ENCODE results near the gene DBN1.

Gene DBN1

DNA sequence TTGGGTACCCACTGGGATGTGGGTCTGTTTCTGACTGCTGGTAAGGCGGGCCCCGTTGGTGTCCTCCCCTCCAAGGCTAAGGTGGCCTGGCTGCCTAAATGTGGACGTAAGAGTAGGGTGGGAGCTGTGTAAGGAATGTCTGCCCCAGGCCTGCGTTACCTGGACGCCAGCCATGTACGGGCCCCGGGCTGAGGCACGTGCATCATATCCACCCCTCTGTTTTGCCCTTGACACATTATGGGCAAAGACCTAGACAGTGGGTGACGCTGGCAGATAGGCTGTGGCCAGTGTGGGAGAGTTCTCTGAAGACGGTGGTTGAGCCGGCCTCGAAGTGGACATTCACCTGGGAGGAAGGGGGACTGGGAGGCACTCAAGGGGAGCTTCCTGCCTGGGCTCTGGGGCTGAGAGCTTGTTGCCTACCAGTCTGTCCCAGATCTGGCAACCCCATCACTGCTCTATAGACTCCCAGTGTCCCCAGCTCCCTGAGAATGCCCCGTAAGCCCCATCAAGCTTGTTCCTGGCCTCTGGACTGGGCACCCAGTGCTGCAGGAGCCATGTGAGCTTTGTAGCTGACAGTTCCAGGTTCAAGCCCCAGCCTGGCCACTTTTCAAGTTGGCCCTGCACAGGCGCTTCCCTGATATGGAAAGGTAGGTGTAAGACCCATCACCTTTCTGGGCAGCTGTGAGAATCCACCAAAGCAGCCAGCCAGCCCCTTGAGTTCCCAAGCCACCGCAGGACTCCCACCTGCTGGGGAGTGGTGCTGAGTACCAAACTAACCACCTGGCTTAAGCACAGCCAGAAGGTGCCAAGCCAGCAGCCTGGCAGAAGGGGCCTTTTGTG is 30.1 kb downstream of the DBN1 start:
- DNase-seq: no peak

DNA sequence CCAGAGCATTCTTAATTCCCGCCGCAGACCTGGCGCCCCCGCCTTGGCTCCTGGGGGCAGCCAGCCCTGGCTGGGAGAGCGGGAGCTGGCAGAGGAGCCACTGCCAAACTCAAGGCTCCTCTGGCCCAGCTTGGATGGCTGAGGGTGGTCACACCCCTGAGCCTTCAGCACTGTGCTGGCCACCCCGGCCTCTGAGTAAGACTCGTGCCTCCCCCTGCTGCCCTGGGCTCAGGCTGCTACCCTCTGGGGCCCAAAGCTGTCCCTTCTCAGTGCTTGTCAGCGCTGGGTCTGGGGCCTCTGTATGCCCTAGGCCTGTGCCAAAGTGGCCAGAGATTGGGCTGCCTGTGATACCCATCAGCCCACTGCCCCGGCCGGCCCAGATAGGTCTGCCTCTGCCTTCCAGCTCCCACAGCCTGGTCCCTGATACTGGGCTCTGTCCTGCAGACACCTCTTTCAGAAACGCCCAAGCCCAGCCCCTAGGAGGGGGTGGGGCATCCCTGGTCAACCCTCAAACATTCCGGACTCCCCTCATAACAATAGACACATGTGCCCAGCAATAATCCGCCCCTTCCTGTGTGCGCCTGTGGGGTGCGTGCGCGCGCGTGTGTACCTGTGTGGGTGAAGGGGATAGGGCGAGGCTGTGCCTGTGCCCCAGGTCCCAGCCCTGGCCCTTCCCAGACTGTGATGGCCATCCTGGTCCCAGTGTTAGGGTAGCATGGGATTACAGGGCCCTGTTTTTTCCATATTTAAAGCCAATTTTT is 31.2 kb downstream of the DBN1 start:
- DNase-seq: no peak

DNA sequence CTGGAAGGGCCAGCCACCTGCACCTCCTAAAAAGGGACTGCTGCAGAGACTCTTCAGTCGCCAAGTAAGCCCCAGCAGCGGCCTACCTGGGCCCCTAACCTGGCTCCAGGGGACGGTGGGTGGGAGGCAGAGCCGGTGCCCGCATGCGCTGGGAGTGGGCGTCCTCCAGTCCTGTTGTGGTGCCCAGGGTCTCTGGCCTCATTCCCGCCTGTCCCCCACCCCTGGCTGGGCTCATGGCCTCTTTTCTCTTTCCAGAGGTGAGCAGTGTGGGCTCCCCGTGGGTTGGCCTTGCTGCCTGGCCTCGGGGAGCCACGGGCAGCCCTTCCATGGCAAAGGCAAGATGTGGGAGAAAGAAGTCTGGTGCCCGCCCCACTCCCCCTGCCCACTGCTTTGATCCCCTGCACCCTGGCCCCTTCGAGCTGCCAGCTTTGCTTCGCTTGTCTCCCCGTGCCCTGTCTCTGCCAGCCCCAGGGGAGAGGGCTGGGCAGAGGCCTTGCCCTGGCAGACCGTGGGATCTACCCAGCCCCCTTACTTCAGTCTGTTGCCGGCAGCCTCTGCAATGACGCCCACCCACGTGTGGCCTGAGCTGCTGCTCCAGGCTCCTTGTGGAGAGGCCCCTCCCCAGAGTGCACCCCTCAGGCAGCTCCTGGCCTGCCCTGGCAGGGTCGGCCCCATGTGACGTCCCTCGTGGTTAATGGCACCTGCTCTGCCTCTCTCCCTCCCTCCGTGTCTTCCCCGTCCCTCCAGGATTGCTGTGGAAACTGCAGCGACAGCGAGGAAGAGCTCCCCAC is 32.2 kb downstream of the DBN1 start:
- no peak for DNase-seq

GRCh38 chr5:177440211-177440989 is 33.0 kb downstream of the DBN1 start:
- DNase-seq: no peak

- DNase-seq: no peak
Measured at GRCh38 chr5:177439518-177440053, 33.8 kb downstream of the DBN1 start.

DNA sequence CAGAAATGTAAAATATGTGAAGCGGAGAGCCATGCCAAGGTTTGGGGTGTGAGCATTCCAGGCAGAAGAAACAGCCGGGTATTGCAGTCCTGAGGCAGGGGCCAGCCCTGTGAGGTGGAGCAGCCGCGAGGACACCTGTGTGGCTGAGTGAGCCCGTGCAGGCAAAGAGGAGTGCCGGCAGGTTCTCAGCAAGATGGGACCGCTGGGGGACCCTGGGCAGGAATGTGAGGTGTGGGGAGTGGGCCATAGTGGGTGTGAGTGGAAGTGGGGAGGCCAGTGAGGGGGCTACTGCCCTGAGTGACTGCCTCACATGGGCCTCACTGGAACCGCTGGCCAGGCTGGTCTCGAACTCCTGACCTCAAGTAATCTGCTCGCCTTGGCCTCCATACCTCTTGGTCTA is 35.0 kb downstream of the DBN1 start:
- no peak for DNase-seq

GRCh38 chr5:177437623-177438022 is 35.8 kb downstream of the DBN1 start:
- no peak for DNase-seq

- DNase-seq: no peak
Measured at GRCh38 chr5:177435847-177436536, 37.4 kb downstream of the DBN1 start.

DNA sequence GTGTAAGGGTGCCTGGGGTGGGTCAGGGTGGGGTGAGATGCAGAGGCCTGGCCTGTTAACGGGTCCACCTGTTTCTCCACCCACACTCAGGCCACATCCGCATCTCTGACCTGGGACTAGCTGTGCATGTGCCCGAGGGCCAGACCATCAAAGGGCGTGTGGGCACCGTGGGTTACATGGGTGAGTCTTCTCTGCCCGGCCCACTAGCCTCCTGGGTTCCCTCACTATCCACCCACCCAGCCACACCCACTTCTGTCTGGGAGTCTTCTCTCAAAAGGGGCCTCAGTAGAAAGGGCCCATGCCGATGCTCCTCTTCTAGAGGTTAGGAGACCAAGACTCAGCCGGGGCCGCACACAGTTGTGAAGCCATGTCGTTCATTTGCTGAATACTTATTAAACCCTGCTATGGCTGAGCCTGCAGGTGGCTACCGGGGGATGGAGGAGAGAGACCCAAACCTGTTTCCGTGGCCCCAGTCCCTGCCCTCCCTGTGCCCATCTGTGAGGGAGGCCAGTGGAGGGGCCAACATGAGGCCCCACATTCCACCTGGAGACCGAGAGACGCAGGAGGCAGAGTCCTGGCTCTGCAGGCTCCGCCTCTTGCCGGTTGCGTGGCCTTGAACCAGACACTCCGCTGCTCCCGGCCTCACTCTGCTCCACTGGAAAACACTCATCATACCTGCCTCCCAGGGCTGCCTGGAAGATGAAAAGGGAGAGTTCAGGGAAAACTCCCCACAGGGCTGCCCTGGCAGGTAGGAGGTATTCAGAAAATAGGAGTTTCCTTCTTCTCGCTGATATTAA is 38.3 kb downstream of the DBN1 start:
- no peak for DNase-seq

DNA sequence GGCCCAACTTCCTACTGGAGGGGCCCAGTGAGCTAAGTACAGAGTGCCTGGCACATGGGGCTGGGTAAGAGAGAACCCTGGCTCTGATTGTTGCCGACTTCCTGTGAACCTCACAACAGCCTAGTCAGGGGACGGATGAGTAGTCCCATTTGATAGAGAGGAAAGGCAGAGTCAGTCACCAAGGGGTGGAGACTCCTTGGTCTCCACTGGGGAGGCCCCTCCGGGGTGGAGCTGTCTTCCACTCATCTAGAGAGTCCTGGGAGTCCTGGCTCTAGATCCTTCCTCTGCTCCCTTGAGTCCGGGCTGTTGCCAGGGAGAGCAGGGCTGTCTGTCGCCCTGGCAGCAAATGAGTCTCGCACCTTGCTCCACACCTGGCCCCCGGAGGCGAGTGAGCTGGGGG is 39.0 kb downstream of the DBN1 start:
- DNase-seq: no peak

DNA sequence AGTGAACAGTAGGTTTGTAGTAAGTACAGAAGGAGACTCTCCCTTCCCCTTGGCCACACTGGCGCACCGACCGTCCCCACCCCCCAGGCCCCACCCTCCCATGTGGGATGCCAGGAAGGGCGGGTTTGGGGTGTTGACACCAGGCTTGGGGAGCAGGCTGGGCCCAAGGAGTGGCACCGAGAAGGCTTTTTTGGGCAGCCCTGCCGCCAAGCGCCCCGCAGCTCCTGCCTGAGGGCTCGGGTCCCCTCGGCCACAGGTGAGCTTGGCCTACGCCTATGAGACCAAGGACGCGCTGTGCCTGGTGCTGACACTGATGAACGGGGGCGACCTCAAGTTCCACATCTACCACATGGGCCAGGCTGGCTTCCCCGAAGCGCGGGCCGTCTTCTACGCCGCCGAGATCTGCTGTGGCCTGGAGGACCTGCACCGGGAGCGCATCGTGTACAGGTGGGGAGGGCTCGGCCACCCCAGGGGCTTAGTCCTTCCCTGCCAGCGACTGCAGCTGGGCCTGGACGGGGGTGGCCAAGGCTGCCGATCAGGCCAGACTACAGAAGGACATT is 39.7 kb downstream of the DBN1 start:
- DNase-seq: no peak

DNA sequence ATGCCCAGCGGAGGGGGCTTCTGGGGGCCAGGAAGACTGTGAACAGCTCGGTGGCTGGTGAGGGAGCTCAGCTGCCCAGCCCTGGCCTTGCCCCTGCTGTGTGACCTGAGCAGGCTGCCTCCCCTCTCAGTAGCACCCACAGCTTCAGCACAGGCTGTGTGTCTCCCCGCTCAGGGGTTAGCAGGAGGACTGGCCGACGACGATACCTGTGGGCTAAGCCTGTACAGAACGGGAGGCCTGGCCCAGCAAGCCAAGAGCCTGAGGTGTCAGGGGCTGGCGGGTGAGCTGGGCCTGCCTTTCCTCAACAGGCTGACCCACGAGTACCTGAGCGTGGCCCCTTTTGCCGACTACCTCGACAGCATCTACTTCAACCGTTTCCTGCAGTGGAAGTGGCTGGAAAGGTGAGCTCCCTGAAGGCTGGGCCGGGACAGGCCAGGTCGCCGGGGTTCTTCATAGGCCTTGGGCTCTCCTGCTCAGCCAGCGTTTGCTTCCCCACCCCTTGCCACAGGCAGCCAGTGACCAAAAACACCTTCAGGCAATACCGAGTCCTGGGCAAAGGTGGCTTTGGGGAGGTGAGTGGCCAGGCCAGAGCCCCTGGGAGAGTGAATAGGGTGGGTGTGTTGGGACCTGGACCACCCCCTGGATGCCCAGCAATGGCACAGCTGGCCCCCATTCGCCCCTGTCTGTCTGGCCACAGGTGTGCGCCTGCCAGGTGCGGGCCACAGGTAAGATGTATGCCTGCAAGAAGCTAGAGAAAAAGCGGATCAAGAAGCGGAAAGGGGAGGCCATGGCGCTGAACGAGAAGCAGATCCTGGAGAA is 40.4 kb downstream of the DBN1 start:
- no peak for DNase-seq

- DNase-seq: peak in 7 of 14 donors; percentile 25 to 61 (median 44)
Measured at GRCh38 chr5:177432143-177432838, 41.1 kb downstream of the DBN1 start.

GRCh38 chr5:177431317-177432142 is 41.9 kb downstream of the DBN1 start:
- DNase-seq: peak in 3 of 14 donors; percentile 42 to 62 (median 44)

DNA sequence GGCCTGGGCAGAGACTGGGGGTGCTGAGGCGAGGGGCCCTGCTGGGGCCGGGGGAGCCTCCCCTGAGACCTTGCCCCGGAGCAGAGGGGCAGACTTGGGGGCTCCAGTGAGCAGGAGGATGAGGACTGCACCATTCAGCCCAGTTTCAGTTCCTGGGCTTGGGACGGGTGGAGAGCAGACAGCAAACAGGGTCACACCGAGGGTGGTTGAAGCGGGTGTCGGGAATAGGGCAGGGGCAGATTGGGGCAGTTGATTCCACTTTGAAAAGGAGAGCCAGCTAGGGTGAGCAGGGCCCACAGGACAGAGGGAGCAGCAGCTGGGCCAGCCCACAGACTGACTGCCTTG is 42.5 kb downstream of the DBN1 start:
- no peak for DNase-seq

DNA sequence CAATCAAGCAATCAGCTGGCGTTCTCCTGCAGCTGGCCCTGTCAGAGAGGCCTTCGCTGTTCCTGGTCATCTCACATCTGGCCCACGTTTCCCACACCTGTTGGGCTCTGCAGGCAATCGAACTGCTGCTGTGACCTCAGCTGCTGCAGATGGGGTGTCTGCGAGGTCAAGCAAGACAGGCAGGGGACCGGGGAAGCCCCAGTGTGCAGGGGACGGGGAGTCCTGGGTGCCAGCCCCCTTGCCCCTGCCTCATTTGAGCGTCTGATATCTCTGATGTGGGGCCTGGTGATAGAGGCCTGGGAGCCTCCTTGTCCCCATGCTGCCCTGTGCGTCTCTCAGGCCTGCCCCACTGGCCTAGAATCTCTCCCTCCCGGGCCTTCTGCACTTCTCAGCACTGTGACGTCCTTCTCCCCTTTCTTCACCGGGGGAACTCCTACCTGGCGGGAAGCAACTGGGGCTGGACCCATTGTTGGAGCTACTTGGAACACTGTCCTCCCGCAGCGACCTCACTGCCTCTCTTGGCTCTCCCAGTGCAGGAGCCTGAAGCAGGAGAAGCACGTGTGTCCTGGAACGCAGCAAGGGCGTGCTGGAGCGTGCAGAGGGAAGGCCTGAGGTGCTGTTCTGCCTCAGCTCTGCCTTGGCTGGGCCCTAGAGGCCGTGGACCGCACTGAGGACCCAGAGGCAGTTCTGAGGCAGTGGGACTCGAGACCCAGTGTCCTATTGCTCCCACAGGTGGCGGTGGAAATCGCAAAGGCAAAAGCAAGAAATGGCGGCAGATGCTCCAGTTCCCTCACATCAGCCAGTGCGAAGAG is 43.1 kb downstream of the DBN1 start:
- DNase-seq: no peak

Measured in C1 segment of cervical spinal cord (tissue), 14 donors.